Measurements from ENCODE around the gene UPK2. TPM values are rescaled to one million over a fixed set of nuclear protein-coding genes. Genes with fewer than 3 reads are reported as not detected.

The UPK2 gene
- total RNA-seq = not detected

DNA sequence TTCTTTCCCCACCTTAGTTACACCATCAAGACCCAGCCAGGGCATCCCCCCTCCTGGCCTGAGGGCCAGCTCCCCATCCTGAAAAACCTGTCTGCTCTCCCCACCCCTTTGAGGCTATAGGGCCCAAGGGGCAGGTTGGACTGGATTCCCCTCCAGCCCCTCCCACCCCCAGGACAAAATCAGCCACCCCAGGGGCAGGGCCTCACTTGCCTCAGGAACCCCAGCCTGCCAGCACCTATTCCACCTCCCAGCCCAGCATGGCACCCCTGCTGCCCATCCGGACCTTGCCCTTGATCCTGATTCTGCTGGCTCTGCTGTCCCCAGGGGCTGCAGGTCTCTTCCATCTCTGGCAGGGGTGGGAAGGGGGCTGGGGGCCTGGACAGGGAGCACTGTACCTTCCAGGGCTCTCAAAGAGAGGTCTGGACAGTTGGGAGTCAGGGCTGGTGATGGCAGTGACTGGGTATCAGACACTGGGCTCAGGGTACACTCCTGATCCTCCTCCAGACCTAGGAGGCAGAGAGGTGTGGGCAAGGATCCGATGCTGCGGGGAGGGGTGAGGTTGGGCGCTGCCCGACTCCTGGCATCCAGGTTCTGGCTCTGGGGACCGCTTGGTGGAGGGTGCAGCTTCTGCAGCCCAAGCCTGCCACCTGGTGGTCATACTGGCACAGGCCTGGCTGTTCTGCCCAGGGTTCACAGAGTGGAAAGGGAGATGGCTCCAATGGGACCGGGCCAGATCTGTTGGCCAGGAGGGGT, at the start of gene UPK2:
Gene UPK2, plus strand, starts transcription at position 205 of the 753 bp plus-strand sequence. Its CDS starts 53 bp downstream, at position 258.
- peak; percentile 99 to 100 for ATAC-seq
- no peaks in the 10 kb centered on the region for H3K36me3 Mint-ChIP-seq (ENCODE audit: insufficient read depth)
- H3K9me3 Mint-ChIP-seq = no peaks in the 10 kb centered on the region
- peaks cover 4% of the 10 kb centered on the region for H3K4me1 Mint-ChIP-seq (ENCODE audit: low read depth)
- peak; percentile 90 for DNase-seq
- H3K27me3 Mint-ChIP-seq (ENCODE audit: low read depth) = peaks cover 2% of the 10 kb centered on the region
- H3K4me3 Mint-ChIP-seq = no peak within 1 kb of the TSS

DNA sequence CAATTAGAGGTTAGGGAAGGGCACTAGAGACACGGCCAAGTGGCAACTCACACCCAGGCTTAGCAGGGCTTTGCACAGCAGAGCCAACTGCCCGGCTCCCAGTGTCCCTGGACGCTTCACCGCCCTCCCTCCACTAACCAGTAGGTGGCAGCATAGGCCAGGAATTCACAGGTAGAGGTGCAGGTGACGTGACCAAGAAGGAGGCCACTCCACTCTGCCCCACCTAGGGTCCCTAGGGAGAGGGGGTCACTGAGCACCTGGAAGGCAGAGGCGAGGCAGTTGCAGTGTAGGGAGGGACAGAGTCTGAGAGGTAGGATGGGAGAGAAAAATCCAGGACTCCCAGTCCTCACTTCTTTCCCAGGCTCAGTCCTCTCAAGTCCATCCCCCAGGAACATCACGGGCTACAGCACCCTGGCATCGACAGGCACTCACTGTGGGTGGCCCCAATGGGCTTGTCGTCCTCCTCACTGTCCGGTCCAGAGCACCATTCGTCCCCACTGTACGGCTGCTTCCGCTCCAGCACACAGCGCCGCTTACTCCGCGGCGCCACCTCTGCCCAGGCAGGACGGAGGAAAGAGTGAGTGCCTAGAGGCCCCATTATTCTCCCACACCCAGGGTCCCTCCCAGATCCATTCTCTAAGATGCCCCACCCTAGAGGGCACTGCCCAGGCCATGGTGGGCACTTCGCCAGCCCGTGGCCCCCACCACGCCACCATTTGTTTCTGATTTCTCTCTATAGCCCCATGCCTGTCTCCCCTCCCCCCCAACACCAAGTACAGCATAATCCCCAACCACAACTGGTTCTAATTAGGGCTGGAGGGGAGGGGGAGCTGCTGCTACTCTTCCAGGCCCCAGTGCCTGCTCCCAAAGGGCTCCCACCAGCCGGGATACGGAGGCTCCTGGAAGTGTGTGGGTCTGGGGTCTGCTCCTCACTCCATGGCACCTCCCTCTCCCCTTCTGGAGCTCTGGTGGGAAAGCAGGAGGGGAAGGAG, 48.8 kb upstream of the UPK2 start:
- Mint-ChIP-seq H3K9me3 (no peaks in the 10 kb centered on the region), H3K36me3 (ENCODE audit: insufficient read depth) (peaks cover 9% of the 10 kb centered on the region), H3K27me3 (ENCODE audit: low read depth) (no peaks in the 10 kb centered on the region), H3K4me3 (no peak overlapping the region), H3K4me1 (ENCODE audit: low read depth) (peaks cover 44% of the 10 kb centered on the region)
- DNase-seq (peak; percentile 86), ATAC-seq (peak; percentile 57 to 59)

- Mint-ChIP-seq H3K9me3 (no peaks in the 10 kb centered on the region), H3K27me3 (ENCODE audit: low read depth) (no peaks in the 10 kb centered on the region), H3K4me3 (no peak overlapping the region), H3K36me3 (ENCODE audit: insufficient read depth) (peaks cover 9% of the 10 kb centered on the region), H3K4me1 (ENCODE audit: low read depth) (peaks cover 53% of the 10 kb centered on the region)
- no peak for ATAC-seq
- DNase-seq = no peak
These were observed 47.8 kb upstream of the UPK2 start for GRCh38 chr11:118908264-118908663.

GRCh38 chr11:118908901-118909618, 47.0 kb upstream of the UPK2 start:
- H3K4me1 Mint-ChIP-seq (ENCODE audit: low read depth) = peaks cover 57% of the 10 kb centered on the region
- H3K4me3 Mint-ChIP-seq = peak overlapping the region; percentile 26

GRCh38 chr11:118909619-118910308, 46.3 kb upstream of the UPK2 start:
- no peak for DNase-seq
- Mint-ChIP-seq H3K36me3 (ENCODE audit: insufficient read depth) (peaks cover 9% of the 10 kb centered on the region), H3K4me1 (ENCODE audit: low read depth) (peaks cover 64% of the 10 kb centered on the region), H3K9me3 (no peaks in the 10 kb centered on the region), H3K4me3 (no peak overlapping the region), H3K27me3 (ENCODE audit: low read depth) (no peaks in the 10 kb centered on the region)
- no peak for ATAC-seq

More at GRCh38 chr11:118908901-118909618, 47.0 kb upstream of the UPK2 start:
- ATAC-seq (no peak), DNase-seq (no peak)
- Mint-ChIP-seq H3K9me3 (no peaks in the 10 kb centered on the region), H3K36me3 (ENCODE audit: insufficient read depth) (peaks cover 9% of the 10 kb centered on the region), H3K27me3 (ENCODE audit: low read depth) (no peaks in the 10 kb centered on the region)

DNA sequence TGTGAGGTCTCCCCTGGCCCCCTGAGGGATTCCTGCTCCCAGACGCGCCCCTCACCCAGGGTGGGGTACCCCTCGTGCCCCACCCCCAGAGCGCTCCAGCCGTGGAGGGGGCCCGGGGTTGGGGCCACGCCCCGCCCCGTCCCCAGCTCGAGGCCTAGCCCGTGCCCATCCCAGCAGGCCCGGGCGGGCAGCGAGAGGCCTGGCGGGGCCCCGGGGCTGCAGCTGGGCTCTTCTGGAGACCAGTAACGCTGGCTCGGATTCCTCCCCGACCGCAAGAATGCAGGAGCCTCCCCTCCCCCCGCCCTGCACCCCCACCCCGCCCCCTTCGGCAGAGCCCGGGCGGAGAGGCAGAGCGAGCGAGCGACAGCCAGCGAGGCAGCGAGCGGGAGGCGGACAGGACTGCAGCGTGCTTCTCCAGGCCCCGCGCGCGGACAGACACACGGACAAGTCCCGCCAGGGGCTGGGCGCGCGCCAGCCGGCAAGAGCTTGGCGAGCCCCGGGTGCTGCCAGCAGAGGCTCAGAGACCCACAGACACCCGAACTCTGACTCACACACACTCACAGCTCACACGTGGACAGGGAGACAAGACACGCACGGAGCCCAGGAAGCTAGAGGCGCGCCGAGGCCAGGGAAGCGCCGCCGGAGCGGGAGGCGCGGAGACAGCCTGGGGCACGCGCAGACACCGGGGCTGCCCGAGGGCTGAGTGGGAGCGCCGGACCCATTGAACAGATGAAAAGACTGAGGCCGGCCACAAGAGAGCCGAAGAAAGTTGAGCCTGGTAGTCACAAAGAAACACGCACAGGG, 45.6 kb upstream of the UPK2 start:
- peaks cover 9% of the 10 kb centered on the region for H3K36me3 Mint-ChIP-seq (ENCODE audit: insufficient read depth)
- no peaks in the 10 kb centered on the region for H3K9me3 Mint-ChIP-seq
- H3K4me1 Mint-ChIP-seq (ENCODE audit: low read depth) = peaks cover 71% of the 10 kb centered on the region
- no peaks in the 10 kb centered on the region for H3K27me3 Mint-ChIP-seq (ENCODE audit: low read depth)
- ATAC-seq = peak; percentile 26 to 28
- H3K4me3 Mint-ChIP-seq = peak overlapping the region; percentile 77
- peak; percentile 62 for DNase-seq

- Mint-ChIP-seq H3K9me3 (no peaks in the 10 kb centered on the region), H3K36me3 (ENCODE audit: insufficient read depth) (peaks cover 9% of the 10 kb centered on the region), H3K4me3 (peak overlapping the region; percentile 77), H3K27me3 (ENCODE audit: low read depth) (no peaks in the 10 kb centered on the region), H3K4me1 (ENCODE audit: low read depth) (peaks cover 79% of the 10 kb centered on the region)
- no peak for DNase-seq
- peak in 1 of 2 donors; percentile 2 for ATAC-seq
These were observed 44.8 kb upstream of the UPK2 start for GRCh38 chr11:118911113-118911879.

- Mint-ChIP-seq H3K4me3 (peak overlapping the region; percentile 72), H3K27me3 (ENCODE audit: low read depth) (no peaks in the 10 kb centered on the region), H3K9me3 (no peaks in the 10 kb centered on the region), H3K4me1 (ENCODE audit: low read depth) (peaks cover 81% of the 10 kb centered on the region), H3K36me3 (ENCODE audit: insufficient read depth) (peaks cover under 1% of the 10 kb centered on the region)
- peak; percentile 83 for DNase-seq
- ATAC-seq = peak; percentile 62 to 65
These were observed 44.0 kb upstream of the UPK2 start for GRCh38 chr11:118911880-118912741.

DNA sequence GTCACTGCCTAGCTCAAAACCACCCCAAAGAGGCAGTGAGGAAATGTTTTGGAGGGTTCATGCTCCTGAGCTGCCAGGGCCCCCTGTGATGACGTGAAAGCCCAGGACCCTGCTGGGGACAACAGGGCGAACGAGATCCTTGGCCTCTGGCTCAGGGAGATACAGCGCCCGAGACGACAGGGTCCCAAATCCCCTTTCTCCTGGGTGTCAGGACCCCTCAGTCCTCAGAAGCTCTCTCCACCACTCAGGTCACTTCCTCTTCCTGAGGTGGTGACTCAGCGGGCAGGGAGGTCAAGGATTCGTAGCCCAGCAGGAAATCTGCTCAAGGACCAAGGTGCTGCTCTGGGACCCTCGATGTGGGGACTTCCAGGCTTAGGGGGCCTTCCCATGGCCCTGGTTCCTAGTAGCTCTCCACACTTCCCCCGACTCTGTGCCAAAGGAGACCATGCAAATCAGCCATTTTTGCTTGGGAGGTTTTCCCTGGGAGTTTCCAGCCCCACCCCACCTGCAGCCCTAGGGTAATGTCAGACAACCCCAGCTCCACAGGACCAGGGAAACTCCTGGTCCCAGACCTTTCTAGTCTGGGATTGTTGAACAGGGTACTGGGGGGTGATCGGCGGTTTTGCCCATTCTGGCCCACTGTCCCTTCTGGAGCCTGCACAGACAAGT, 43.2 kb upstream of the UPK2 start:
- Mint-ChIP-seq H3K9me3 (no peaks in the 10 kb centered on the region), H3K36me3 (ENCODE audit: insufficient read depth) (no peaks in the 10 kb centered on the region), H3K4me3 (peak overlapping the region; percentile 72), H3K27me3 (ENCODE audit: low read depth) (no peaks in the 10 kb centered on the region), H3K4me1 (ENCODE audit: low read depth) (peaks cover 81% of the 10 kb centered on the region)
- no peak for ATAC-seq
- DNase-seq = no peak

- H3K36me3 Mint-ChIP-seq (ENCODE audit: insufficient read depth) = no peaks in the 10 kb centered on the region
- peak overlapping the region; percentile 69 for H3K4me3 Mint-ChIP-seq
- H3K27me3 Mint-ChIP-seq (ENCODE audit: low read depth) = no peaks in the 10 kb centered on the region
- DNase-seq (no peak), ATAC-seq (no peak)
- H3K4me1 Mint-ChIP-seq (ENCODE audit: low read depth) = peaks cover 82% of the 10 kb centered on the region
- no peaks in the 10 kb centered on the region for H3K9me3 Mint-ChIP-seq
These were observed 42.5 kb upstream of the UPK2 start for GRCh38 chr11:118913411-118914125.

Data from activated T-cell treated with anti-CD3 and anti-CD28 coated beads, Interleukin-2, amount 50 U/mL, for 4 hours (primary cell).